Lower leg skin (tissue), 3 donors: Measurements from ENCODE around the gene DNAJB7.

Experiments
- POLR2A ChIP-seq, 2 donors: fragments of 450-650 bp; IDR thresholded peaks; one replicate each; pipeline ENCODE4 v1.6.1; 2016 to 2017; ENCODE audit warnings: antibody characterized with exemption in 2 of 2, mild to moderate bottlenecking in 1 of 2, moderate library complexity in 1 of 2
- TF ChIP-seq, protein P1 (sequence below), 3 donors: fragments of 450-650 bp; IDR thresholded peaks; one replicate each; pipeline ENCODE4 v1.5.1; 2016; ENCODE audit warnings: antibody characterized with exemption in 3 of 3, mild to moderate bottlenecking in 3 of 3, moderate library complexity in 2 of 3

DNA sequence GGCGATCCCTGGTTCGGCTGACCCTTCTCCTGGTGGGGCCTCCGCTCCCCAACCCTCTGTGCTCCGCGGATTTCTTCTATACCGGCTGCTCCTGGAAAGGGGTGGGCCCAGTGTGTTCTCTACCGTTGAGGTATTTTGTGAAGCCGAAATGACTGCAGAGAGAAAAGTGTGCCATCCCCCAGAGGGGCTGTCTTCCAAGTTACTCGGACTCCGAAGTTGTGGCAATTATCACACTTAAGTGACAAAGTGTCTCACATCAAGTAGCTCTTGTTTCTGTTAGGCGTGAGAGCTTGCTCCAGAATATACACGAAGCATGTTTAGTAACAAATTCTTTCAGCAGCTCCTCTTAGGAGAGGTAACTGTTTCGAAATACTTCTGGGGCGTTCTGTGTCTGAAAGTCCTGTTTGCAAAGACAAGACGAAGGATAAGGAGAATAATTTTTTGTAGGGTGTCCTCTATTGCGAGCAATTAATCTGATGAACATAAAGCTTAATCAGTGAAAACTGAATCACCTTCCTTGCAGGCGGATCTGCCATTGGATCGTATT, 4.5 kb downstream of the DNAJB7 start:
- TF ChIP-seq, protein P1, sequence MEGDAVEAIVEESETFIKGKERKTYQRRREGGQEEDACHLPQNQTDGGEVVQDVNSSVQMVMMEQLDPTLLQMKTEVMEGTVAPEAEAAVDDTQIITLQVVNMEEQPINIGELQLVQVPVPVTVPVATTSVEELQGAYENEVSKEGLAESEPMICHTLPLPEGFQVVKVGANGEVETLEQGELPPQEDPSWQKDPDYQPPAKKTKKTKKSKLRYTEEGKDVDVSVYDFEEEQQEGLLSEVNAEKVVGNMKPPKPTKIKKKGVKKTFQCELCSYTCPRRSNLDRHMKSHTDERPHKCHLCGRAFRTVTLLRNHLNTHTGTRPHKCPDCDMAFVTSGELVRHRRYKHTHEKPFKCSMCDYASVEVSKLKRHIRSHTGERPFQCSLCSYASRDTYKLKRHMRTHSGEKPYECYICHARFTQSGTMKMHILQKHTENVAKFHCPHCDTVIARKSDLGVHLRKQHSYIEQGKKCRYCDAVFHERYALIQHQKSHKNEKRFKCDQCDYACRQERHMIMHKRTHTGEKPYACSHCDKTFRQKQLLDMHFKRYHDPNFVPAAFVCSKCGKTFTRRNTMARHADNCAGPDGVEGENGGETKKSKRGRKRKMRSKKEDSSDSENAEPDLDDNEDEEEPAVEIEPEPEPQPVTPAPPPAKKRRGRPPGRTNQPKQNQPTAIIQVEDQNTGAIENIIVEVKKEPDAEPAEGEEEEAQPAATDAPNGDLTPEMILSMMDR (IDR thresholded peaks at IDR 0.05): no peak
- no peak for TF ChIP-seq POLR2A (IDR thresholded peaks at IDR 0.05)
